Measurements from ENCODE around the gene RAPGEF6.

Gene RAPGEF6

GRCh38 chr5:131381777-131382176, 253.3 kb downstream of the RAPGEF6 start:
- POLR2A ChIA-PET: interaction anchor here (1.3 kb wide), 1 partner anchor 216 kb away, joined by 4 read pairs; no protein-coding TSS in a partner anchor
- TF ChIP-seq ZSCAN5A (tag by site-specific recombination; IDR thresholded peaks at IDR 0.05): no peak
- TF ChIP-seq ZSCAN18 (tag by site-specific recombination; IDR thresholded peaks at IDR 0.05): no peak
- TF ChIP-seq ZNF555 (tag by site-specific recombination; conservative IDR thresholded peaks at IDR 0.05): no peak
- TF ChIP-seq REPIN1 (tag by site-specific recombination; IDR thresholded peaks at IDR 0.05; ENCODE audit: low read depth): no peak
- TF ChIP-seq GFI1B (tag by site-specific recombination; IDR thresholded peaks at IDR 0.05): no peak
- TF ChIP-seq ZNF561 (tag by site-specific recombination; IDR thresholded peaks at IDR 0.05; ENCODE audit: borderline replicate concordance): no peak
- no peak for TF ChIP-seq ZNF280C (tag by site-specific recombination; IDR thresholded peaks at IDR 0.05)
- no peak for TF ChIP-seq ZNF174 (tag by site-specific recombination; IDR thresholded peaks at IDR 0.05)
- no peak for TF ChIP-seq ZNF514 (tag by site-specific recombination; IDR thresholded peaks at IDR 0.05)
- no peak for TF ChIP-seq OSR2 (tag by site-specific recombination; IDR thresholded peaks at IDR 0.05)
- TF ChIP-seq HOXC10 (CRISPR knock-in tag; IDR thresholded peaks at IDR 0.05): no peak
- no peak for TF ChIP-seq PBX3 (CRISPR knock-in tag; IDR thresholded peaks at IDR 0.05)
- no peak for TF ChIP-seq KLF8 (tag by site-specific recombination; IDR thresholded peaks at IDR 0.05)
- no peak for TF ChIP-seq ZNF280D (tag by site-specific recombination; IDR thresholded peaks at IDR 0.05)
- H3K9me3 ChIP-seq (ENCODE audit: control insufficient read depth, insufficient read depth, low read depth, low read length): no peaks in the 10 kb centered on the region
- no peak overlapping the region for H3K27ac ChIP-seq (ENCODE audit: extremely low read depth, low read depth, low read length)
- CTCF ChIA-PET: interaction anchor here (0.6 to 2.9 kb wide), 25 partner anchors 8 to 510 kb away, joined by 3 to 18 read pairs (median 4); partner anchors contain the start of gene CDC42SE2
- no peaks in the 10 kb centered on the region for H3K36me3 ChIP-seq (ENCODE audit: control insufficient read depth in 2 of 2, insufficient read depth in 1 of 2, low read length in 2 of 2)
- H3K4me1 ChIP-seq (ENCODE audit: control insufficient read depth, insufficient read depth, low read length): peaks cover 8% of the 10 kb centered on the region; the same call in 1 of the 2 replicates
- no peak overlapping the region for H3K4me3 ChIP-seq (ENCODE audit: low read depth, low read length)

GRCh38 chr5:131381021-131381420, 254.0 kb downstream of the RAPGEF6 start:
- H3K4me1 ChIP-seq (ENCODE audit: control insufficient read depth, insufficient read depth, low read length): peaks cover 4% of the 10 kb centered on the region; the same call in 1 of the 2 replicates
- POLR2A ChIA-PET: interaction anchor here (1.3 kb wide), 1 partner anchor 216 kb away, joined by 4 read pairs; no protein-coding TSS in a partner anchor
- H3K36me3 ChIP-seq (ENCODE audit: control insufficient read depth in 2 of 2, insufficient read depth in 1 of 2, low read length in 2 of 2): no peaks in the 10 kb centered on the region
- H3K9me3 ChIP-seq (ENCODE audit: control insufficient read depth, insufficient read depth, low read depth, low read length): no peaks in the 10 kb centered on the region
- H3K4me3 ChIP-seq (ENCODE audit: low read depth, low read length): no peak overlapping the region
- CTCF ChIA-PET: interaction anchor here (1.2 to 2.9 kb wide), 3 partner anchors 7 to 116 kb away, joined by 5 to 18 read pairs (median 11); partner anchors contain the start of gene CDC42SE2
- H3K27ac ChIP-seq (ENCODE audit: extremely low read depth, low read depth, low read length): no peak overlapping the region
- no peak for TF ChIP-seq ZEB2 (tag by site-specific recombination; IDR thresholded peaks at IDR 0.05)
- TF ChIP-seq ZNF645 (tag by site-specific recombination; IDR thresholded peaks at IDR 0.05): no peak
- no peak for TF ChIP-seq ZBTB26 (tag by site-specific recombination; optimal IDR thresholded peaks at IDR 0.05)
- TF ChIP-seq ZNF600 (tag by site-specific recombination; IDR thresholded peaks at IDR 0.05): no peak
- no peak for TF ChIP-seq KLF1 (tag by site-specific recombination; IDR thresholded peaks at IDR 0.05)
- no peak for TF ChIP-seq GLI4 (tag by site-specific recombination; IDR thresholded peaks at IDR 0.05)
- TF ChIP-seq MZF1 (tag by site-specific recombination; IDR thresholded peaks at IDR 0.05; ENCODE audit: borderline replicate concordance): no peak
- TF ChIP-seq ZNF664 (tag by site-specific recombination; IDR thresholded peaks at IDR 0.05): no peak
- TF ChIP-seq PBX3 (CRISPR knock-in tag; IDR thresholded peaks at IDR 0.05): no peak

Data from HEK293 (cell line).